CD4-positive, alpha-beta T cell (primary cell): ENCODE results near the gene CLPX. TPM values are rescaled to one million over a fixed set of nuclear protein-coding genes. Genes with fewer than 3 reads are reported as not detected.

Experiments
- ATAC-seq: fragments of 200-7000 bp; cut with Tn5 transposase; one replicate; pipeline ENCODE4 v1.10.0; 2022; ENCODE audit warnings: mild to moderate bottlenecking; ENCODE audit not compliant: poor library complexity
- CTCF ChIA-PET: fragments of 350-600 bp; sonication (Branson Sonifier 250); formaldehyde crosslinking; loops from one replicate; lab custom pipeline; 2021; ENCODE audit warnings: antibody characterized with exemption, inconsistent platforms; lab: Charles Lee
- POLR2A ChIA-PET: fragments of 350-600 bp; sonication (Branson Sonifier 250); formaldehyde crosslinking; loops from one replicate; lab custom pipeline; 2021; ENCODE audit warnings: antibody characterized with exemption, inconsistent platforms; lab: Charles Lee
- DNase-seq, 14 experiments: peaks; one replicate each; pipeline ENCODE4 v3.0.0-alpha.2; 2013 to 2020; ENCODE audit warnings: mixed read lengths in 2 of 14
- H3K27ac ChIP-seq, 2 donors: one replicate each; pipeline versions ENCODE4 v1.5.1 to v1.7.0; 2013; ENCODE audit warnings: low read length in 2 of 2, low read depth in 1 of 2, mild to moderate bottlenecking in 1 of 2
- H3K27me3 ChIP-seq, 2 experiments: 1 replicate in 1 of 2; 2 replicates in 1 of 2; pipeline versions ENCODE4 v1.6.1 to v1.7.0; 2013; ENCODE audit warnings: low read length in 2 of 2, control low read depth in 1 of 2, mild to moderate bottlenecking in 1 of 2, moderate library complexity in 1 of 2; ENCODE audit not compliant: insufficient read depth in 2 of 2, control insufficient read depth in 1 of 2
- H3K36me3 ChIP-seq: one replicate; pipeline ENCODE4 v1.6.1; 2013; ENCODE audit warnings: low read length, control low read depth; ENCODE audit not compliant: insufficient read depth
- H3K4me1 ChIP-seq: one replicate; pipeline ENCODE4 v1.6.1; 2013; ENCODE audit warnings: low read length, control low read depth; ENCODE audit not compliant: insufficient read depth
- H3K4me3 ChIP-seq: one replicate; pipeline ENCODE4 v1.5.1; 2013; ENCODE audit warnings: mild to moderate bottlenecking, low read length, moderate library complexity
- H3K9me3 ChIP-seq, 2 experiments: 1 replicate in 1 of 2; 2 replicates in 1 of 2; pipeline versions ENCODE4 v1.6.1 to v1.7.0; 2013; ENCODE audit warnings: low read length in 2 of 2, mild to moderate bottlenecking in 2 of 2, control low read depth in 1 of 2, moderate library complexity in 1 of 2; ENCODE audit not compliant: control insufficient read depth in 1 of 2, insufficient read depth in 1 of 2
- H3K27ac Mint-ChIP-seq: one replicate; pipeline ENCODE4 v1.8.0; 2020; ENCODE audit warnings: mixed read lengths
- H3K27me3 Mint-ChIP-seq: one replicate; pipeline ENCODE4 v1.8.0; 2021; ENCODE audit warnings: mixed read lengths
- H3K36me3 Mint-ChIP-seq: one replicate; pipeline ENCODE4 v1.8.0; 2021; ENCODE audit warnings: low read depth, mixed read lengths
- H3K4me1 Mint-ChIP-seq: one replicate; pipeline ENCODE4 v1.8.0; 2021; ENCODE audit warnings: low read depth, mixed read lengths
- H3K4me3 Mint-ChIP-seq: one replicate; pipeline ENCODE4 v1.8.0; 2020; ENCODE audit warnings: mild to moderate bottlenecking, mixed read lengths
- H3K9me3 Mint-ChIP-seq: one replicate; pipeline ENCODE4 v1.8.0; 2020; ENCODE audit warnings: mixed read lengths
- CTCF ChIP-seq: fragments of 200-600 bp; IDR thresholded peaks from one replicate; pipeline ENCODE4 v1.8.0; 2022; ENCODE audit warnings: antibody characterized with exemption, mild to moderate bottlenecking
- intact Hi-C, 2 experiments: fragments of 100-400 bp; cut with DNase I in 1 of 2; cut with micrococcal nuclease in 1 of 2; formaldehyde crosslinking; loops; one replicate each; pipeline versions ENCODE4 v1.15.1 to v1.9.0; 2023 to 2025; cut with DNase I, micrococcal nuclease
- total RNA-seq, 174 experiments: library from RNA in 2 of 174; stranded (reverse) in 2 of 174; gene quantifications; one replicate each; pipeline ENCODE4 v1.2.3 and lab custom pipeline; 2021 to 2026

Gene CLPX
- total RNA-seq, 2 experiments from 2014 or later = 29.1 to 36.3 TPM

DNA sequence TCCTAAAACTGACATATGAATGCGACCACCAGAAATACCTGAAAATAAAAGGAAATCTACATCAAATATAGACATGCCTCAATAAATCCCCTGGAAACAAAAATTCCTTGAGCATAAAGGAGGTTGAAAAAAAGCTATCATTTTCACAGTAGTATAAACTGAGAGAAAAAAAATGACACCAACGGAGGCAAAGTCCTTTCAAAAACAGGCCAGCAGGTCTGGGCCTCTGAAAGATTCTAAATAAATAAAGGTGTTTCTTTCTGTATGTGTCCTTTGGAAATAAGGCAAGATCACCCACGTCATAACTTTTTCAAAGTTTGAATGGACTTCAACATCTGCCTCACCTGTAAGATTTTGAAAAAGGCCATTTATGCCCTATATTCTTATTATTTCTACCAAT lies 5.0 kb downstream of the CLPX start:
- H3K36me3 Mint-ChIP-seq = peaks cover 59% of the 10 kb centered on the region
- H3K27me3 Mint-ChIP-seq = no peaks in the 10 kb centered on the region
- ChIA-PET POLR2A (interaction anchor here (0.7 kb wide), 1 partner anchor 16 kb away, joined by 3 read pairs; no protein-coding TSS in a partner anchor), CTCF (no interaction called here)
- DNase-seq (no peak), ATAC-seq (no peak)
- Histone ChIP-seq H3K4me3 (no peak overlapping the region), H3K36me3 (peaks cover 40% of the 10 kb centered on the region), H3K27me3 (no peaks in the 10 kb centered on the region), H3K27ac (no peak overlapping the region), H3K9me3 (no peaks in the 10 kb centered on the region), H3K4me1 (peaks cover 22% of the 10 kb centered on the region)
- H3K27ac Mint-ChIP-seq = no peak overlapping the region
- H3K9me3 Mint-ChIP-seq = no peaks in the 10 kb centered on the region
- H3K4me1 Mint-ChIP-seq = peaks cover 47% of the 10 kb centered on the region
- no peak overlapping the region for H3K4me3 Mint-ChIP-seq
- no peak for TF ChIP-seq CTCF
- intact Hi-C loops = loop anchor here in 1 of 2 experiments (10.0 kb wide), 3 partner anchors 335 to 795 kb away; partner anchors contain the start of genes PCLAF, PLEKHO2, RAB11A and TRIP4

DNA sequence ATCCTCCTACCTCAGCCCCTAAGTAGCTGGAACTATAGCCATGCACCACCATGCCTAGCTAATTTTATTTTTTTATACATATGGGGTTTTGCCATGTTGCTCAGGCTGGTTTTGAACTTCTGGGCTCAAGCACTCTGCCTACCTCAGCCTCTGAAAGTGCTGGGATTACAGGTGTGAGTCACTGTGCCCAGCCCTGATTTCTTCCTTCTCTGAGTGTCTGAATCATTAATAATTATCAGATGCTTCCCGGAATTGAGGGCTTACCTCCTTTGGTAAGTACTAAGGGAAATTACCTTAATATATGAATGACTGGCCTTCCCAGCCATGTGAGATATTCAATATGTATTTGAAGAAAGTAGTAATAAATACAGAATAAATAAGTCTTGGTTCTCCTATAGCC lies 7.2 kb downstream of the CLPX start:
- intact Hi-C loops = no loop called here
- H3K27me3 Mint-ChIP-seq = no peaks in the 10 kb centered on the region
- peaks cover 41% of the 10 kb centered on the region for H3K4me1 Mint-ChIP-seq
- no peak overlapping the region for H3K4me3 Mint-ChIP-seq
- Histone ChIP-seq H3K9me3 (no peaks in the 10 kb centered on the region), H3K27me3 (no peaks in the 10 kb centered on the region), H3K4me3 (no peak overlapping the region), H3K27ac (no peak overlapping the region), H3K4me1 (peaks cover 14% of the 10 kb centered on the region), H3K36me3 (peaks cover 53% of the 10 kb centered on the region)
- H3K27ac Mint-ChIP-seq = no peak overlapping the region
- TF ChIP-seq CTCF = no peak
- ATAC-seq (no peak), DNase-seq (no peak)
- ChIA-PET POLR2A (no interaction called here), CTCF (no interaction called here)
- H3K9me3 Mint-ChIP-seq = no peaks in the 10 kb centered on the region
- peaks cover 60% of the 10 kb centered on the region for H3K36me3 Mint-ChIP-seq

DNA sequence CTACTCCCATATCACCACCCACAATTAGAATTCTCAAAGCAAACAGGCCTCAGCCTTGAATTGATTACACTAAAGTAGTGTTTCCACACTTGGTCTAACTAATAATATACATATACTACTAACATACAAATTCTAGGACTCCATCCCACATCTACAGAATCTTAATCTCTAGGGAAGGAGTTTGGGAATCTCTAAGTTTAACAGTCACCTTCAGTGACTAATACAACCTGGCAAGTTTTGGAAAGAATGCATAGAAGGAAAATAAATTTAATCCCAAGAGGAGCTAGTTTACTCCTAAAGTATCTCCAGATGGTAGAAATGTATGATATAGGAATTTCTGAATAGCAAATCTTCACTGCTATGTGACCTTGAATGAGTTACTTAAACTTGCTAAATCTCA lies 9.1 kb downstream of the CLPX start:
- H3K9me3 ChIP-seq = no peaks in the 10 kb centered on the region
- no peak overlapping the region for H3K4me3 ChIP-seq
- H3K36me3 Mint-ChIP-seq = peaks cover 75% of the 10 kb centered on the region
- DNase-seq = no peak
- H3K36me3 ChIP-seq = peaks cover 66% of the 10 kb centered on the region
- H3K27me3 ChIP-seq = no peaks in the 10 kb centered on the region
- no peak for ATAC-seq
- no peak for TF ChIP-seq CTCF
- H3K4me3 Mint-ChIP-seq = no peak overlapping the region
- intact Hi-C loops = no loop called here
- CTCF ChIA-PET = no interaction called here
- POLR2A ChIA-PET = no interaction called here
- H3K4me1 ChIP-seq = peaks cover 3% of the 10 kb centered on the region
- no peaks in the 10 kb centered on the region for H3K27me3 Mint-ChIP-seq
- no peak overlapping the region for H3K27ac Mint-ChIP-seq
- peaks cover 30% of the 10 kb centered on the region for H3K4me1 Mint-ChIP-seq
- H3K27ac ChIP-seq = no peak overlapping the region
- no peaks in the 10 kb centered on the region for H3K9me3 Mint-ChIP-seq
